Stimulated activated CD4-positive, alpha-beta T cell treated with anti-CD3 and anti-CD28 coated beads, Interleukin-2, amount 100 ng/mL, for 4 hours (primary cell): ENCODE measurements around the gene PRUNE2.

Source experiments
- DNase-seq: peaks from one replicate; pipeline ENCODE4 v3.0.0-alpha.2; 2020; ENCODE audit warnings: low read depth

The PRUNE2 gene

DNA sequence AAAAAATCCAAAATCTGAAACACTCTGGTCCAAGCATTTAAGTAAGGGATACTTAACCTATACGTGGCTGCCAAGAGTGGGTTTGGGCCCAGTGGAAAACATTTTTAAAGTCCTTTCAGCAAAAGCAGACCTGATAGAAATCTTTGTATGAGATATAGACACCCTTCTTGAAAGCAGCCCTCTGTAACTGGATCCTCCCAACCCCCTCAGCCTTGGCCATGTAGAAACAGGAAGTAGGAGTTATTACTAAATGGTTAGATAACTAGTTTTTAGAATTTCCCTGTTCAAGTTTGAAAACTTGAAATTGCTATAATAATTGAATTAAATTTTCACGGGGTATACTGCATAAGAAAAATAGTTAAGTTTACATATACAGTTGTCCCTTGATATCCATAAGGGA is 253.0 kb downstream of the PRUNE2 start:
- no peak for DNase-seq

DNA sequence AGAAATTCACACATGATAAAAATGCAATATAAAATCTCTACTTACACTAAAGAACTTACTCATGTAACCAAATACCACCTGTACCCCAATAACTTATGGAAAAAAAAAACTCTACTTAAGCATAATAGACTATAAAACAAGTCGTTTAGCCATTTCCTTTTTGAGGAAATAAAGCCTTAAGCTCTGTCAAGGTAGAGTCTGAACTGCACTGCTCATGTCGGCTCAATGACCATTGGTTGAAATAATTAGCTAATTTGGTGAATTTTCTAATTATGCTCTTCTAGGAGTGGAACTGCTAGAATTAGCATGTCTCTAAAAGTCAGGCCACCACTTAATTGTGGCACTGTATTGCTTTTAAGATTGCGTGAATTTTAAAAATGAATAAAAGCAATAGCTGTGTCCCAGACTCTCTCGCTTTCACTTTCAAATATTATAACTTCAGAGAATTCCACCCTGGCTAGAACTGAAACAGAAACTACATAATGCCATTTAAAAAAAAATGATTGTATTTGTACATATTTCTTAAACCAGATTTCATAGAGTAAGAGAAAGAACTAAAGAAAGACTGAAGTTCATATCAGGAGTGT is 254.7 kb downstream of the PRUNE2 start:
- DNase-seq, result no peak

- no peak for DNase-seq
Observed at GRCh38 chr9:76650692-76651091, 255.2 kb downstream of the PRUNE2 start.

DNA sequence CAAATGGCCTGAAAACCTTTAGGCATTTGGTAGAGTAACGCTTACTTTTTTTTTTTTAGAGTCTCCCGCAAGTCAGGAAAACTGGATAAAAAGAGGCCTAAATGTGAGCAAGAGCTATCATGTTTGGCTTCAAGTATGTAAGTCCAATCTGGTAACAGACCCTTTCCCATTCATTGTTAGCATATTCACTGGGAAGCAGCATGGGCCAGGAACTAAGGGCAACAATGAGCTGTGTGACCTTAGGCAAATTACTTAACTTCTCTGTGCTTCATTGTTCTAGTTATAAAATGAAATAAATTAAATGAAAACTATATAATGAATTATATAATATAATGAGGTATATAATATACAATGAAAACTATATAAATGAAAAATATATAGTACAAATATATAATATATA is 256.0 kb downstream of the PRUNE2 start:
- DNase-seq, result no peak

- no peak for DNase-seq
Observed at GRCh38 chr9:76646249-76646648, 259.7 kb downstream of the PRUNE2 start.

DNA sequence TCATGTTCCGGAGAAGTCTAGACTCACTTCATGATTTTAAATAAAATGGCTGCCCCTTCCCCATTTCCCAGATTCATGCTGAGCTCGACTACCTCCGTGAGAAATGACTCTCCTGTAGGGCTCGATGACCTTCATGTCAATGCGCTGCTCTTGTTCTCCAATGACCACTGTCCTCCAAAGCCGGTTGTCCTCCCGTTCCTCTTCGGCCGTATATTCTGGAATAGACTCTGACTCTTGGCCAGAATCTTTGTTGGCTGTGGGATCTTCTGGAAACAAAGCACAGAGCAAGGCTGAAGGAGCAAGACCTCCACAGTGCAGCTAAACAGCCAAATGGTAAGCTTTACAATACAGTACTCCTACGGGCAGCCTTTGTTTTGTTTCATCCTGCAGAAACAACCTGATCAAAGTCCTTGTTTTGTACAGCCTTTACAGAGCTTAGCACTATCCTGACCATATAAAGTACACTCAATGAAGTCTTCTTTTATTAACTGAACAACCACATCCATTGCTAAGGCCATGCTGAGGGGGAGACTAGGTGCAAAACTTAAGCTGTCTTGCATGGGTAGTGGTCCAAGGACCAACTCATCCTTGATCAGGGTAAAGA is 261.2 kb downstream of the PRUNE2 start:
- DNase-seq, result no peak

DNA sequence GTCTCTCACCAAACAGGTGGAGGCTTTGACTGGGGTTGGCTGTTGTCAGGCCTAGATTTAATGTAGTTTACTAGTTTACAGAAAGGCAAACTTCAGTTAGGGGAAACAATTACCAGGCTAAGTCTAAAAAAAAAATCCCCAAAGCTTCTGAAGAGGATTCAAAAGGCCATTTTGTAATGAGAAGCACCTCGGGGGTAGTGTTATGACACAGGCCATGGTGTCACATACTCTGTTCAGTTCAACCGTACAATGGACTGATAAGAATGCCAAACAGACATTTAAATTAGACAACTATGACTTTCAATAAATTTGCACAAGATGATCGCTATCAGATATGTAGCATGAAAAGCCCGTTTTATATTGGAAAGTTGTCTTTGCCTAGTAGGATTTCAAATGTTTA is 261.7 kb downstream of the PRUNE2 start:
- DNase-seq, result no peak

DNA sequence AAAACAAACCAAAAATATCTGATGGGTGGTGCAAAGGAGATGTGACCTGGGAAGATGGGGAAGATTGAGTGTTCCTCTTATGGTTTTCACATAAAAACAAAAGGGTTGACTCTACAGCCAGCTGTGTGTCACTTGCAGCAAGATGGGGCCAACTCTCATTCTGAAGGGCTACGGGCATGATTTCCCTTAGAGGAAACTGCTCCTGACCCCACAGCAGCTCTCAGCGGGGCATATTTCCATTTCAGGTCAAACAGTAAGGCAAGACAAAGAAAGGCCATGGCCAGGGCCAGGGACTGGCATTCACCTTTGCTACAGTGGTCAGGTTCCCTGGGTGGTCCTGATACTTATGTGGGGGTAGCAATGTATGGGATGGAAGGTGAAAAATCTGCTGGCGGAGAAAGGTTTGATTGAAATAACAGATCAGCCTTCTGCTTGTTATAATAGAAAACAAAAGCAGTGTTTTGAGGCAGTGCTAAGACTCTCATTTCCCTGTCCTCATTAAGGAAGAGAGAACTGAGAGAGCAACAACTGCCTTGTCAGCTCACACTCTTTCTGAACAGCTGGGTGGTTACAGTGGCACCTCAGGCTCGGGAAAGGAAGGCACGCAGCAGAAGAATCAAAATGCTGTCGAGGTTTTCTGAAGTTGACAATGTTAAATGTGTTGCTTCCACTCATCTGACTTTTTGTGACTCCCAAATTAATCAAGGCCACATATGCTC is 262.4 kb downstream of the PRUNE2 start:
- no peak for DNase-seq

GRCh38 chr9:76642701-76643209 is 263.2 kb downstream of the PRUNE2 start:
- no peak for DNase-seq

DNA sequence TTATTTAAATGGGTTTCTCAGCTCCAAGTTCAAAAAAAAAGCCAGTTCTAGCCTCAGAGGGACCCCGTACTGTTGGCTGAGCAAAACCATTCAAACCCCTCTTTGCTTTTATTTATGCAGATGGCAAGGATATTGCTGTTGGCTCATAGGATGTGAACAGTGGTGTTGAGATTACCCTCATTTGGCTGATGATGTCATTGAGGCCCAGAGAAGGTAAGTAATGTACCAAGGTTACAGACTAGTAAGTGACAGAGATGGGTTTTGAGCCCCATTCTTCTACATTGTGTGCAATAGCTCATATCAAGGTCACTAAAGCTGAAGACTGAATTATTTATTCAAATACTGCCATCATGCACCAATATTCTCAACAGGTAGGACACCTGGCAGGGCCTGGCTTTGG is 263.8 kb downstream of the PRUNE2 start:
- no peak for DNase-seq

DNA sequence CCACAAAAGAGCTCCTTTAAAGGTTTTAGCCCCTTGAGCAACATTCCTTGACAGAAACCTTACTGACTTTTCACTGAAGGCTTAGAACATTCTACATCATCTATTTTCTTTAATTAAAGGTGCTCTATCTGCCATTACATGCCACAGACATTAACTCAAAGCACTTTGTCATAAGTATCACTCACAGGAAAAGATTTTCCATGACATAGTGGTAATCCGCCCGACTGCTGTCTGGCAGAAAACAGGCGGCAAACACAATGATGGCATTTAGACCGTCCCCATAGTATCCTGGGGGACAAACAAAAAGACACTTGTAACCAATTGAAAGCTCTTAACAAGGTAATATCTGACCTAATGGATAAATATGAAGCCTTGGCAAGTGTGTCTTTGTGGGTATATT is 267.9 kb downstream of the PRUNE2 start:
- DNase-seq, result no peak

- no peak for DNase-seq
Observed at GRCh38 chr9:76637416-76637815, 268.5 kb downstream of the PRUNE2 start.

- DNase-seq, result no peak
Observed at GRCh38 chr9:76634356-76635054, 271.4 kb downstream of the PRUNE2 start.

DNA sequence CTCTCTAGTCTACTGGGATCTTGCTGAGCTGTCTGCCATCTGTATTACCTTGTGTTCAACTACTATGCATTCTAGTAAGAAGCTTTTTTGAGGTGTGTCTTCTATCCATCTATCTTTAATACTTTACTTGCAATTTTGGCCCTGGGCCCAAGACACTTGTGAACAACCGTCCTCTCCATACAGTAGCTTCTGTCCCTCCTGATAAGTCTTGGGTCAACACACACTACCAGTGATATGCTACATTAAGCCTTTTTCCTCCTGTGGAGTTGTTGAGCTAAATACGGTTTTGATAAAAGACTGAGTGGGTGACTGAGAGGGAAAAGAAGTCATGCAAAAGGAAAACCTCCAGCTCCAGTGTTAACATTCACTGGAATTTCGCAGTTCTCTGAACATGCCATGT is 275.0 kb downstream of the PRUNE2 start:
- DNase-seq, result no peak

DNA sequence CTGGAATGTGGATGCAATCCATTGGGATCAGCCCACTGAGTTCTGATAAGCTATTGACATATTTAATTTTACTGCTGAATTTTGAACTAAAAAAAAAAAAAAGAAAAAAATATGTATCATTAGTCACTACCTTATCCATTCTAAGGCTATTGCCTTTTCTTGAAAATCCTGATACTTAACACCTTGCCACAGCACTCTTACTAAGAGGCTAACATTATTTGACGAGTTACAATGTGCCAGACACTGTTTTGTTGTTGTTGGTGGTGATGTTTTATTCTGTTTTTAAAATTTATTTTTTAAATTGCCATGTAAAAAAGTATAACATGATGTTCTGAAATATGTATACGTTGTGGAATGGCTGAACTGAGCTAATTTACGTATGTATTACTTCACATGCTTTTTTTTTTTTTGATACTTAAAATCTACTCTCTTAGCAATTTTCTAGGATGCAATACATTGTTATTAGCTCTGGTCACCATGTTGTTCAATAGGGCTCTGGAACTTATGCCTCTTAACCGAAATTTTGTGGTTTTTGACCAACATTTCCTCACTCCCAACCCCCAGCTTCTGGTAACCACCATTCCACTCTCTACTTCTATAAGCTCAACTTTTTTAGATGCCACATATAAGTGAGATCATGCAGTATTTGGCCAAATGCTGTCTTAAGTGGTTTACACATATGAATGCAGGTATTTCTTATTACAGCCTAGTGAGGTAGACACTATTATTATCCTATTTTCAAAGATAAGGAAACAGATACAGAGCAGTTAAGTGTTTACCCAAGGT is 276.5 kb downstream of the PRUNE2 start:
- no peak for DNase-seq

DNA sequence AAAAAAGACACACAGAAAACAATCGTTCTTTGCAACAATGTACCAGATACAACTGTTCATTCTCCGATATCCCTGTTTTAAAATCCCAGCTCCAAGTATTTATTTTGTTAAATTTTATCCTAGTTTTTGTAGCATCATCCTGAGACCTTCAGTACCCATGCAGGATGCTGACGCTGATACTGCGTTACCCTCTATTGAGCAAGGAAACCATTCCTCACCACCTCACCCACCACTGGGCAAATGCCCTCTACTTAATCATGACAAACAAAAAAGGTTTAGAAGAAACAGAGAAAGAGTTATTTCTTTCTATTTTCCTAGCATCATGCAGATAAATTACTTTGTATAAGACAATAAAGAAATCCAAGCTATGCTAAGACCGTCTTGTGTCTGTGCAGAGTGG is 277.8 kb downstream of the PRUNE2 start:
- no peak for DNase-seq

GRCh38 chr9:76626980-76627379 is 278.9 kb downstream of the PRUNE2 start:
- no peak for DNase-seq

DNA sequence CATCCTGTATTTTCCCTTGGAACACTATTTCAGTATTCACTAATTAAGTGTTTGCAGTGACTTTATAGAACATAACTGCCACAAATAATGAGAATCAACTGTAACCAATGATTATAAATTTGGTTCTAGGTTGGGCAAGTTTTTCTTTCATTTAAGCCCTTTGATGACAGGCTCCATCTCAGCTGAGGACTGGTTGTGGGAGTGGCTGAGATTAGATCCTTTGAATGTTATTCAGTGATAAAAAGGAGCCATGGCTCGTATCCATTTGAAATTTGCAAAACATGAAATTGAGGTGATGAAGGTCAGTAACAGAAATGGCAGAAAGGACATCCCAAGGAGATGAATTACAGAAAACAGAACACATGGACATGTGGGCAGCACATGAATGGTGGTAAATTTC is 279.8 kb downstream of the PRUNE2 start:
- DNase-seq, result no peak

- no peak for DNase-seq
Observed at GRCh38 chr9:76624391-76625048, 281.4 kb downstream of the PRUNE2 start.

DNA sequence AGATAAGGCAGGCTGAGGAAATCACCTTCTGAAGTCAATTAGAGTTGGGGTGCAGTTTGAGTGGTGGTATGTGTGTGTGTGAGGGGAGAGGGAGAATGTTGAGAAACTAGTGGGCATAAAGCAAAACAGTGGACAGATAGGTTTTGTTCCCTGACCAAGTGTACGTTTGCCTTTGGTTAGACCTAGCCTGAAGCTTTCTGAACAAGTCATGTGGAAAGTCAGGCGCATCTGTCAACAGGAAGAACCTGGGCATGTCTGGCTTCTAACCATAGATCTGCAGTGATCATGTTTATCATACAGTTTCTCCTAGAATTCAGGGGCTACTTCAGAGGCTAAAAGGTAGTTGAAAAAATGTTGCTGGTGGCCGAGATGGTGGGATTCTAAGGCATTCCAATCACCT is 284.9 kb downstream of the PRUNE2 start:
- no peak for DNase-seq

DNA sequence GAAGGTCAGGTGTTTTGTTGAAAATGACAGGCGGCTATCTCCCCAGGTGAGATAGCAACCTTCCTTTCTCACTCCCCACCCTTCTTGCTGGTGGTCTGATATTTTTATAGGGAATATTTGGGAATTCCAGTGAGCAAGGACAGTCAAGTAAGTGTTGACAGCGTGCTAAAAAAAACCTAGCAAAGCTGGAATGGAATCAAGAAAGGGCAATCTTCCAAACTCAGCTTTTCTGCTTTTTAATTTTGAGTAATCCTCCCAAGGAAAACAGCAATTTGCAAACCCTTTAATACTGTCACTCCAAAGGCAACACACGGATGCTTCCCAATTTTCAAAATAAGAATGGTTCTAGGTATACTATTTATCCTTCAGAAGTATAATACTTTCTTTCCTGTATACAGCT is 285.3 kb downstream of the PRUNE2 start:
- DNase-seq, result no peak

DNA sequence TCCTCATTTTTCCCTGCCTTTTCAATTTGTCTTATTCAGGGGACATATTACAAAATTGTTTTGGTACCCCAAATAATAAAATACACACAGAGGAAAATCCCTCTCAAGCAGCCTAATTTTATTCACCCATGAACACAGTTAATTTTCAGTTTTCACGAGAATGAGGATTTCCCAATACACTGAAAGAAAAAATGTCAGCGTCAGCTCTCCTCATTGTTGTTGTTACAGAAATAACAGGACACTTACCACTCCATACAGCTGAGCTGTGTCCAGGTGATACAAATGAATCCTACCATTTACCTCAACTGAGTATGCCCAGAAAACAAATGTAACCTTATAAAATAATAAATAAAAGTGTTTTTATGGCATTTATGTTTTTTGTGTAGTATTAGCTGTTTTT is 286.3 kb downstream of the PRUNE2 start:
- DNase-seq, result no peak
